ENCODE results near the gene NUP153. TPM values are rescaled to one million over a fixed set of nuclear protein-coding genes. Genes with fewer than 3 reads are reported as not detected.
A peak's percentile ranks its signal among the peaks of the same experiment; 100 is the strongest.

Gene NUP153
- total and polyA plus RNA-seq, 9 donors: 14.2 to 43.4 (median 33.4) TPM

GRCh38 chr6:17580518-17581048 lies 126.1 kb downstream of the NUP153 start:
- Histone ChIP-seq H3K4me3 (peak overlapping the region; percentile 60), H3K4me1 (ENCODE audit: insufficient read depth) (no peaks in the 10 kb centered on the region), H3K27ac (peak overlapping the region in 1 of 2 donors; percentile 48), H3K9me3 (no peaks in the 10 kb centered on the region), H3K27me3 (no peaks in the 10 kb centered on the region), H3K36me3 (no peaks in the 10 kb centered on the region)
- TF ChIP-seq POLR2A (IDR thresholded peaks at IDR 0.05): no peak
- TF ChIP-seq, protein P1, sequence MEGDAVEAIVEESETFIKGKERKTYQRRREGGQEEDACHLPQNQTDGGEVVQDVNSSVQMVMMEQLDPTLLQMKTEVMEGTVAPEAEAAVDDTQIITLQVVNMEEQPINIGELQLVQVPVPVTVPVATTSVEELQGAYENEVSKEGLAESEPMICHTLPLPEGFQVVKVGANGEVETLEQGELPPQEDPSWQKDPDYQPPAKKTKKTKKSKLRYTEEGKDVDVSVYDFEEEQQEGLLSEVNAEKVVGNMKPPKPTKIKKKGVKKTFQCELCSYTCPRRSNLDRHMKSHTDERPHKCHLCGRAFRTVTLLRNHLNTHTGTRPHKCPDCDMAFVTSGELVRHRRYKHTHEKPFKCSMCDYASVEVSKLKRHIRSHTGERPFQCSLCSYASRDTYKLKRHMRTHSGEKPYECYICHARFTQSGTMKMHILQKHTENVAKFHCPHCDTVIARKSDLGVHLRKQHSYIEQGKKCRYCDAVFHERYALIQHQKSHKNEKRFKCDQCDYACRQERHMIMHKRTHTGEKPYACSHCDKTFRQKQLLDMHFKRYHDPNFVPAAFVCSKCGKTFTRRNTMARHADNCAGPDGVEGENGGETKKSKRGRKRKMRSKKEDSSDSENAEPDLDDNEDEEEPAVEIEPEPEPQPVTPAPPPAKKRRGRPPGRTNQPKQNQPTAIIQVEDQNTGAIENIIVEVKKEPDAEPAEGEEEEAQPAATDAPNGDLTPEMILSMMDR (IDR thresholded peaks at IDR 0.05): no peak
- no peak for TF ChIP-seq EP300 (IDR thresholded peaks at IDR 0.05)
- peak; percentile 20 to 68 (median 60) for DNase-seq
- intact Hi-C loops (cut with DNase I): loop anchor here (5.0 to 10.0 kb wide), 4 partner anchors 224 to 426 kb away; partner anchors contain the start of gene RBM24 (in 2 of the 4)
- WGBS, 3 donors: 2 to 10% (median 6%) methylated on average over 42 to 53 of the region's 53 CpGs

- H3K4me3 ChIP-seq: no peak overlapping the region
- WGBS, 3 donors: 86 to 100% (median 89%) methylated on average over 1 of the region's 1 CpG
- H3K36me3 ChIP-seq: no peaks in the 10 kb centered on the region
- no peaks in the 10 kb centered on the region for H3K9me3 ChIP-seq
- no peak for DNase-seq
- intact Hi-C loops (cut with DNase I): no loop called here
- no peaks in the 10 kb centered on the region for H3K4me1 ChIP-seq (ENCODE audit: insufficient read depth)
- no peak for TF ChIP-seq POLR2A (IDR thresholded peaks at IDR 0.05)
- TF ChIP-seq, protein P1 (IDR thresholded peaks at IDR 0.05): no peak
- TF ChIP-seq EP300 (IDR thresholded peaks at IDR 0.05): no peak
- H3K27ac ChIP-seq: no peak overlapping the region
- H3K27me3 ChIP-seq: no peaks in the 10 kb centered on the region
These were observed 129.7 kb downstream of the NUP153 start for GRCh38 chr6:17577059-17577458.

- no peaks in the 10 kb centered on the region for H3K4me1 ChIP-seq (ENCODE audit: insufficient read depth)
- no peaks in the 10 kb centered on the region for H3K36me3 ChIP-seq
- no peak overlapping the region for H3K27ac ChIP-seq
- intact Hi-C loops (cut with DNase I): no loop called here
- H3K27me3 ChIP-seq: no peaks in the 10 kb centered on the region
- no peaks in the 10 kb centered on the region for H3K9me3 ChIP-seq
- 81 to 89% (median 83%) methylated on average over 8 of the region's 8 CpGs for WGBS, 3 donors
- DNase-seq: no peak
- H3K4me3 ChIP-seq: no peak overlapping the region
- TF ChIP-seq, protein P1 (IDR thresholded peaks at IDR 0.05): no peak
- no peak for TF ChIP-seq POLR2A (IDR thresholded peaks at IDR 0.05)
- TF ChIP-seq EP300 (IDR thresholded peaks at IDR 0.05): no peak
These were observed 131.7 kb downstream of the NUP153 start for GRCh38 chr6:17574866-17575560.

DNA sequence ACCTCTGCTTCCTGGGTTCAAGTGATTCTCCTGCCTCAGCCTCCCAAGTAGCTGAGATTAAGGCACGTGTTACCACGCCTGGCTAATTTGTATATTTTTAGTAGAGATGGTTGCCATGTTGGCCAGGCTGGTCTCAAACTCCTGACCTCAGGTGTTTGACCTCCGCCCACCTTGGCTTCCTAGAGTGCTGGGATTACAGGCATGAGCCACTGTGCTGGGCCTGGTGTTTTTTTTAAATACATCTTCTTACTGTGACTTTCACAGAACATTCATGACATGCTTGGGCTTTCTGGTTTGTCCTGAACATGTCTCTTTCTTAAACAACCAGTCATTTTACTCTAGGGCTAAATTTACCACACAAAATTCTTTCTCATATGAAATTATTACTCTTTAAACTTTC lies 141.3 kb downstream of the NUP153 start:
- no peak for DNase-seq
- H3K36me3 ChIP-seq: no peaks in the 10 kb centered on the region
- WGBS, 3 donors: 85 to 92% (median 89%) methylated on average over 3 of the region's 3 CpGs
- H3K27ac ChIP-seq: no peak overlapping the region
- no peaks in the 10 kb centered on the region for H3K4me1 ChIP-seq (ENCODE audit: insufficient read depth)
- intact Hi-C loops (cut with DNase I): no loop called here
- no peaks in the 10 kb centered on the region for H3K9me3 ChIP-seq
- TF ChIP-seq, protein P1 (IDR thresholded peaks at IDR 0.05): no peak
- no peak for TF ChIP-seq POLR2A (IDR thresholded peaks at IDR 0.05)
- TF ChIP-seq EP300 (IDR thresholded peaks at IDR 0.05): no peak
- no peak overlapping the region for H3K4me3 ChIP-seq
- H3K27me3 ChIP-seq: no peaks in the 10 kb centered on the region

Small RNA genes lying within 50 kb of the gene (small RNA-seq; reads per million reads assigned to genes)
- gene RF00019 (not detected), gene RNA5SP204 (4.0 reads per million, percentile 78 among the genes with 10 or more reads in this experiment), gene RNU6-190P (not detected), gene SUMO2P13 (not detected)

Other genes with a start within 250 kb of the NUP153 start
- 10 to 100 TPM; 26.4 to 39.7 (median 31.0) TPM for gene FAM8A1, start 106.6 kb downstream of the NUP153 start, total RNA-seq
- 10 to 100 TPM; 25.4 to 31.2 TPM for gene FAM8A1, start 106.6 kb downstream of the NUP153 start, polyA plus RNA-seq